Activated T-helper 1 cell treated with Interleukin-2 at 50 U/mL for 16 hours (primary cell): ENCODE measurements around the gene SFXN1.

Experiments used
- DNase-seq: peaks from one replicate; pipeline ENCODE4 v3.0.0-alpha.2; 2020; ENCODE audit warnings: low read depth

SFXN1 gene

GRCh38 chr5:175575301-175575700 lies 96.9 kb downstream of the SFXN1 start:
- DNase-seq = no peak

- DNase-seq = no peak
These were observed 97.7 kb downstream of the SFXN1 start for GRCh38 chr5:175576096-175576495.

DNA sequence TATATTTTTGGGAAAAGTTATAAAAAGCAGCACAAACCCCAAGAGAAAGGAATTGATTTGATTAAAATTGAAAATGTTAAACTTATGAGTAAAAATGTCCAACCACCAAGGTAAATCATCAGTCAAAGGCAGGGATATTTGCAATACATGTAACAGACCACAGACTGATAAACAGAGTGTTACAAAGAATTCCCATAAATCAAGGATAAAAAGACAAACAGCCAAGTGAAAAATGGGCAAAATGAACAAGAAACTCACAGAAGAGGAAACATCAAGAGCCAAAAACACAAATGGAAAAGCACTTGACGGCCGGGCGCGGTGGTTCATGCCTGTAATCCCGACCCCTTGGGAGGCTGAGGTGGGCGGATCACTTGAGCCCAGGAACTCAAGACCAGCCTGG lies 98.2 kb downstream of the SFXN1 start:
- DNase-seq = no peak
